HG03442 (cell line): ENCODE results near the gene NR0B2.

Source experiments
- ATAC-seq: cut with Tn5 transposase; IDR thresholded peaks from one replicate; pipeline ENCODE4 v1.9.1; 2021; ENCODE audit warnings: mild to moderate bottlenecking, moderate library complexity; ENCODE audit not compliant: unreplicated experiment

NR0B2 gene

GRCh38 chr1:26938004-26938658 is 24.4 kb upstream of the NR0B2 start:
- no peak for ATAC-seq

GRCh38 chr1:26936823-26937222 is 23.0 kb upstream of the NR0B2 start:
- no peak for ATAC-seq

GRCh38 chr1:26932531-26932930 is 18.8 kb upstream of the NR0B2 start:
- no peak for ATAC-seq

- ATAC-seq: no peak
These were observed 9.9 kb upstream of the NR0B2 start for GRCh38 chr1:26923711-26924110.

GRCh38 chr1:26922901-26923300 is 9.1 kb upstream of the NR0B2 start:
- ATAC-seq: no peak

- no peak for ATAC-seq
These were observed 8.6 kb upstream of the NR0B2 start for GRCh38 chr1:26922431-26922729.

GRCh38 chr1:26921540-26922430 is 8.0 kb upstream of the NR0B2 start, which contains the start of gene NUDC:
TSS of gene NUDC (plus strand) at chr1:26921743. CDS start at chr1:26921849, 106 bp downstream.
- peak; percentile 94 for ATAC-seq

GRCh38 chr1:26921126-26921539 is 7.4 kb upstream of the NR0B2 start:
- ATAC-seq: no peak

- no peak for ATAC-seq
These were observed 1.5 kb upstream of the NR0B2 start for GRCh38 chr1:26915204-26915842.

- no peak for ATAC-seq
These were observed 404 bp downstream of the NR0B2 start for GRCh38 chr1:26913389-26913753.

- ATAC-seq: no peak
These were observed 1.7 kb downstream of the NR0B2 start for GRCh38 chr1:26912147-26912490.

GRCh38 chr1:26911399-26912146 is 2.2 kb downstream of the NR0B2 start:
- no peak for ATAC-seq

GRCh38 chr1:26910343-26911160 is 3.2 kb downstream of the NR0B2 start:
- ATAC-seq: no peak

GRCh38 chr1:26909951-26910342 is 3.8 kb downstream of the NR0B2 start:
- no peak for ATAC-seq

GRCh38 chr1:26907071-26907917 is 6.5 kb downstream of the NR0B2 start:
- no peak for ATAC-seq

GRCh38 chr1:26900815-26901511 is 12.8 kb downstream of the NR0B2 start:
- ATAC-seq: no peak

GRCh38 chr1:26900001-26900814 is 13.6 kb downstream of the NR0B2 start, which contains the start of gene GPATCH3:
TSS of gene GPATCH3 (minus strand) at chr1:26900467. CDS start at chr1:26900442, 25 bp downstream.
- ATAC-seq: peak; percentile 60

- no peak for ATAC-seq
These were observed 16.4 kb downstream of the NR0B2 start for GRCh38 chr1:26897351-26897750.
